WTC11 (cell line): Measurements from ENCODE around the gene TSR3.

ENCODE experiments used
- ATF3 ChIP-seq: sonication (generic); formaldehyde crosslinking; conservative IDR thresholded peaks from 2 replicates; pipeline ENCODE4 v1.8.1; 2022; ENCODE audit warnings: mild to moderate bottlenecking, missing genetic modification reagents
- CREM ChIP-seq: sonication (generic); formaldehyde crosslinking; IDR thresholded peaks from 2 replicates; pipeline ENCODE4 v1.8.1; 2022; ENCODE audit warnings: mild to moderate bottlenecking, missing genetic modification reagents, moderate library complexity
- CTCF ChIP-seq: fragments of 200-600 bp; IDR thresholded peaks from 2 replicates; pipeline ENCODE4 v1.8.0; 2022; ENCODE audit warnings: antibody characterized with exemption
- E2F5 ChIP-seq: sonication (generic); formaldehyde crosslinking; IDR thresholded peaks from 2 replicates; pipeline ENCODE4 v1.8.1; 2022; ENCODE audit warnings: mild to moderate bottlenecking, moderate library complexity, missing genetic modification reagents
- MAX ChIP-seq: sonication (generic); formaldehyde crosslinking; IDR thresholded peaks from 2 replicates; pipeline ENCODE4 v1.8.0; 2022; ENCODE audit warnings: mild to moderate bottlenecking, missing genetic modification reagents
- ZNF232 ChIP-seq: sonication (generic); formaldehyde crosslinking; IDR thresholded peaks from 2 replicates; pipeline ENCODE4 v1.8.0; 2022; ENCODE audit warnings: mild to moderate bottlenecking, missing genetic modification reagents
- ZNF532 ChIP-seq: fragments of 250-450 bp; sonication (Bioruptor Pico); IDR thresholded peaks from 2 replicates; pipeline ENCODE4 v1.9.0; 2021; ENCODE audit warnings: mild to moderate bottlenecking, borderline replicate concordance

- TF ChIP-seq ATF3 (CRISPR knock-in tag): no peak
- peak; percentile 77 for TF ChIP-seq CTCF
- no peak for TF ChIP-seq ZNF532 (CRISPR knock-in tag)
- TF ChIP-seq MAX (CRISPR knock-in tag): no peak
- no peak for TF ChIP-seq CREM (CRISPR knock-in tag)
- TF ChIP-seq ZNF232 (CRISPR knock-in tag): no peak
- no peak for TF ChIP-seq E2F5 (CRISPR knock-in tag)
Measured at GRCh38 chr16:1363501-1364041, 11.9 kb upstream of the TSR3 start.
